H1 (cell line): ENCODE results near the gene SPON2. TPM values are rescaled to one million over a fixed set of nuclear protein-coding genes. Genes with fewer than 3 reads are reported as not detected.

Experiments
- CBX5 ChIP-seq: fragments of 300-800, 300-1000 bp; sonication (generic); IDR thresholded peaks from 2 replicates; pipeline ENCODE4 v1.7.1; 2016; ENCODE audit warnings: antibody characterized with exemption, low read length, low read depth
- KDM5A ChIP-seq: fragments of 200-600 bp; IDR thresholded peaks from 2 replicates; pipeline ENCODE4 v1.7.1; 2012; ENCODE audit warnings: mild to moderate bottlenecking, low read length, inconsistent platforms, mixed read lengths
- POLR2A ChIP-seq, 2 experiments: IDR thresholded peaks; 1 replicate in 1 of 2; 2 replicates in 1 of 2; pipeline ENCODE4 v1.6.1; 2011; ENCODE audit warnings: low read depth in 2 of 2, low read length in 2 of 2, mild to moderate bottlenecking in 2 of 2; ENCODE audit errors: control extremely low read depth in 1 of 2
- TAF7 ChIP-seq: optimal IDR thresholded peaks from 2 replicates; pipeline ENCODE3; 2011; ENCODE audit warnings: low read depth, mild to moderate bottlenecking, inconsistent platforms, low read length, moderate library complexity, borderline replicate concordance
- polyA plus RNA-seq, 7 experiments: library from polyadenylated mRNA; depleted of rRNA in 3 of 7; stranded (reverse) in 5 of 7; unstranded in 2 of 7; fragments of >200 nt in 5 of 7; fragments of 200-250 nt in 2 of 7; gene quantifications; 1 replicate in 5 of 7; 2 replicates in 1 of 7; 4 replicates in 1 of 7; pipeline versions ENCODE4 v1.2.1 to v1.2.3, GENCODE V29; 2011 to 2013; ENCODE audit warnings: missing spikeins in 2 of 7, mixed read lengths in 2 of 7
- total RNA-seq: library from RNA; stranded (reverse); fragmentation: NEBNext Ultra II Directional; extraction: Animal tissue kit (Norgen Biotek cat#: 25700); gene quantifications from 2 replicates; pipeline ENCODE4 v1.2.1, GENCODE V29; 2021

Gene SPON2
- total and polyA plus RNA-seq, 2 of the 8 experiments (the other 6 are each of a cell fraction or from before 2014, with no cell fraction given), result 2.8 to 3.2 TPM

DNA sequence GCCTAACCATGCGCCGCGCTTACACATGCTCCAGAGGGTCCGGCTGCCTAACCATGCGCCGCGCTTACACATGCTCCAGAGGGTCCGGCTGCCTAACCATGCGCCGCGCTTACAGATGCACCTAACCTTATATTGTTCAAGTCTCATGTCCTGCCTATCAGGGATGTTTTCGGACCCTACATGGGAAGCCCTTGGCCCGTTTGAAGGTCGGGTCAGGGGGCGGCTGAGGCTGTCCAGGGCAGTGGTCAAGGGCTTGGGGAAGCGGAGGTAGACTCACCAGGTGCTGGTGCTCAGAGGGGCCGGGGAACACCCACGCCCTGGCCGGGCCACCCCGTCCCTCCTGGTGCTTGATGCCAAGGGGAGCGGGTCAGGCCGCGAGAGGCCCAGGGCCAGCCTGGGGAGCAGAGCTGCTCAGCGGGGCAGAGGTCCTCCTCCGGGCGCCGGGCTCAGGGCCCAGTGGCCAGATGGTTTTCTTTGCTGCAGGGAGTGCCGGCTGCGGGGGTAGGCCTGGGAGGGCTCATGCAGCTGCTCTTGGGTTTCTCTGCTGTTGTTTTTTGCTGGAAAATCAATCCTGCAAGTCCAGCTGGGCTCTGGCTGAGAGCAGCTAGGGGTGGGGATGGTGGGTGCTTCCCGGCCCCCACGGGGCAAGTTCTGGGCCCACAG, 35.4 kb upstream of the SPON2 start (continued):
- TF ChIP-seq CBX5 (no peak), POLR2A (IDR thresholded peaks at IDR 0.05; ENCODE audit: control extremely low read depth in 1 of 2, low read depth in 2 of 2, low read length in 2 of 2) (no peak), KDM5A (no peak), TAF7 (no peak)
